ENCODE data around the gene RICTOR.

DNA sequence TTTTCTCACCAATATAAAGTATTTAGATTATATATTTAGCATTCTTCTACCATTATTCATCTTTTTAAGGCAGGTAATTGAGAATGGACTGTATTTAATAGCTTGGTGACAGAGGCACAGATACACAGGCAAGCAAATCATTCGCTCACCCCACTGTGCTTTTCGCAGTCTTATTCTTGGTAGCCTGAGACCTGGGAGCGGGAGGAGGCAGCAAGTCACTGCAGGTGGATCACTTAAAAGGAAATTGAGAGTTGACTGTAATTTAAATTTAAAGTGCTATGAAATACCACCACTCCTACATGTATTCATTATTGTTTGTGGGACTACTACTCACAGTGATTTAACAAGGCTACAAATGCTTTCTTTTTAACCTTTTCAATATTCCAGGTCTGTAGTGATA, 9.7 kb downstream of the RICTOR start:
- TF ChIP-seq, protein P1, sequence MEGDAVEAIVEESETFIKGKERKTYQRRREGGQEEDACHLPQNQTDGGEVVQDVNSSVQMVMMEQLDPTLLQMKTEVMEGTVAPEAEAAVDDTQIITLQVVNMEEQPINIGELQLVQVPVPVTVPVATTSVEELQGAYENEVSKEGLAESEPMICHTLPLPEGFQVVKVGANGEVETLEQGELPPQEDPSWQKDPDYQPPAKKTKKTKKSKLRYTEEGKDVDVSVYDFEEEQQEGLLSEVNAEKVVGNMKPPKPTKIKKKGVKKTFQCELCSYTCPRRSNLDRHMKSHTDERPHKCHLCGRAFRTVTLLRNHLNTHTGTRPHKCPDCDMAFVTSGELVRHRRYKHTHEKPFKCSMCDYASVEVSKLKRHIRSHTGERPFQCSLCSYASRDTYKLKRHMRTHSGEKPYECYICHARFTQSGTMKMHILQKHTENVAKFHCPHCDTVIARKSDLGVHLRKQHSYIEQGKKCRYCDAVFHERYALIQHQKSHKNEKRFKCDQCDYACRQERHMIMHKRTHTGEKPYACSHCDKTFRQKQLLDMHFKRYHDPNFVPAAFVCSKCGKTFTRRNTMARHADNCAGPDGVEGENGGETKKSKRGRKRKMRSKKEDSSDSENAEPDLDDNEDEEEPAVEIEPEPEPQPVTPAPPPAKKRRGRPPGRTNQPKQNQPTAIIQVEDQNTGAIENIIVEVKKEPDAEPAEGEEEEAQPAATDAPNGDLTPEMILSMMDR (conservative IDR thresholded peaks at IDR 0.05; ENCODE audit: low read depth, low read length) = no peak
- no peak for TF ChIP-seq EZH2 (IDR thresholded peaks at IDR 0.05; ENCODE audit: low read length, unreplicated experiment)
- no peak for TF ChIP-seq EZH2phosphoT487 (IDR thresholded peaks at IDR 0.05; ENCODE audit: borderline replicate concordance, low read length)

All from PC-3 (cell line).